Astrocyte (in vitro differentiated cells and primary cell): ENCODE measurements around the gene GNAO1. TPM values are rescaled to one million over a fixed set of nuclear protein-coding genes. Genes with fewer than 3 reads are reported as not detected.

Source experiments
- DNase-seq: peaks from one replicate; pipeline ENCODE4 v3.0.0-alpha.2; 2010; ENCODE audit warnings: low read depth
- FAIRE-seq: peaks from 2 replicates; lab custom pipeline; 2011; peaks lifted over from hg19 to GRCh38; lab: Jason Lieb, UNC
- H2AFZ ChIP-seq: 2 replicates; pipeline ENCODE4 v1.6.0; 2012; ENCODE audit warnings: low read depth, low read length, inconsistent platforms
- H3K27ac ChIP-seq: 2 replicates; pipeline ENCODE4 v1.5.1; 2011; ENCODE audit warnings: low read depth, low read length, inconsistent platforms
- H3K27me3 ChIP-seq: 2 replicates; pipeline ENCODE4 v1.6.0; 2011; ENCODE audit warnings: low read length, inconsistent platforms; ENCODE audit not compliant: insufficient read depth
- H3K36me3 ChIP-seq: 2 replicates; pipeline ENCODE4 v1.5.1; 2011; ENCODE audit warnings: low read length, inconsistent platforms; ENCODE audit not compliant: insufficient read depth
- H3K4me1 ChIP-seq: 2 replicates; pipeline ENCODE4 v1.5.1; 2011; ENCODE audit warnings: low read length, inconsistent platforms; ENCODE audit not compliant: insufficient read depth
- H3K4me2 ChIP-seq: 2 replicates; pipeline ENCODE4 v1.6.0; 2012; ENCODE audit warnings: low read length, inconsistent platforms
- H3K4me3 ChIP-seq: 2 replicates; pipeline ENCODE4 v1.5.1; 2011; ENCODE audit warnings: low read depth, mild to moderate bottlenecking, low read length, inconsistent platforms; ENCODE audit not compliant: insufficient read depth
- H3K79me2 ChIP-seq: 2 replicates; pipeline ENCODE4 v1.6.0; 2012; ENCODE audit warnings: mild to moderate bottlenecking, low read length, inconsistent platforms; ENCODE audit not compliant: insufficient read depth
- H3K9ac ChIP-seq: 2 replicates; pipeline ENCODE4 v1.6.0; 2012; ENCODE audit warnings: mild to moderate bottlenecking, low read length, inconsistent platforms
- H3K9me3 ChIP-seq: 2 replicates; pipeline ENCODE4 v1.5.1; 2012; ENCODE audit warnings: low read depth, mild to moderate bottlenecking, low read length, inconsistent platforms; ENCODE audit not compliant: insufficient read depth
- H4K20me1 ChIP-seq: 2 replicates; pipeline ENCODE4 v1.6.0; 2012; ENCODE audit warnings: low read length, inconsistent platforms; ENCODE audit not compliant: insufficient read depth
- H3K27ac Mint-ChIP-seq: one replicate; pipeline ENCODE4 v1.8.0; 2021; ENCODE audit warnings: mild to moderate bottlenecking, mixed read lengths; ENCODE audit not compliant: unreplicated experiment
- H3K27me3 Mint-ChIP-seq: one replicate; pipeline ENCODE4 v1.8.0; 2021; ENCODE audit warnings: low read depth, mixed read lengths; ENCODE audit not compliant: unreplicated experiment
- H3K36me3 Mint-ChIP-seq: one replicate; pipeline ENCODE4 v1.8.0; 2021; ENCODE audit warnings: low read depth, mixed read lengths; ENCODE audit not compliant: unreplicated experiment
- H3K4me1 Mint-ChIP-seq: one replicate; pipeline ENCODE4 v1.8.0; 2021; ENCODE audit warnings: low read depth, mixed read lengths; ENCODE audit not compliant: unreplicated experiment
- H3K4me3 Mint-ChIP-seq: one replicate; pipeline ENCODE4 v1.8.0; 2021; ENCODE audit warnings: mild to moderate bottlenecking, moderate library complexity, mixed read lengths; ENCODE audit not compliant: unreplicated experiment
- H3K9me3 Mint-ChIP-seq: one replicate; pipeline ENCODE4 v1.8.0; 2021; ENCODE audit warnings: mild to moderate bottlenecking, mixed read lengths; ENCODE audit not compliant: unreplicated experiment
- EZH2 ChIP-seq: IDR thresholded peaks from 2 replicates; pipeline ENCODE4 v1.6.1; 2012; ENCODE audit warnings: mild to moderate bottlenecking, low read length, inconsistent platforms; ENCODE audit not compliant: insufficient read depth
- total RNA-seq: library from RNA; stranded (reverse); gene quantifications from 2 replicates; pipeline ENCODE4 v1.2.1, GENCODE V29; 2021
- TF ChIP-seq, protein P1 (sequence below): IDR thresholded peaks from 2 replicates; pipeline ENCODE4 v1.5.1; 2011; ENCODE audit warnings: low read depth, mild to moderate bottlenecking, inconsistent platforms, low read length, moderate library complexity; ENCODE audit not compliant: insufficient read depth

The GNAO1 gene
- total RNA-seq, 1 donor from 2014 or later = 1.7 TPM

DNA sequence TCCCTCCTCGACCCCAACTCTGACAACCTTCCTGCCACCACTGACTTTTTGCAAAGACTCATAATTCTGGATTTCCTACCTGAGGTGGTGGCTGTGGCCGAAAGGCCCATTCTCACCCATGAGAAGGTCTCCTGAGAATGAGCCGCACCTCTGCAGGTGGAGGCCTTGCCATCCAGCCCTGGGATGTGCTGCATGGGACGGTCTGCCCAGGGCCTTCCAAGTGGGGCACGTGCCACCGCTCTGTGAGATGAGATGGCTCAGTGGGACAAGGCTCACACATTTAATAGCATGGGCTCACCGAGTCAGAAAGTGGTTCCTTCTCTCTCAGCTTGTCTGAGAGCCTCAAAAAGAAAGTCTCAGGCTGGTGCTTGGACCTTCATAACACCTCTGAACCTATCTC lies 121.3 kb downstream of the GNAO1 start:
- no peak for FAIRE-seq
- no peak overlapping the region for H3K9ac ChIP-seq
- no peaks in the 10 kb centered on the region for H4K20me1 ChIP-seq

DNA sequence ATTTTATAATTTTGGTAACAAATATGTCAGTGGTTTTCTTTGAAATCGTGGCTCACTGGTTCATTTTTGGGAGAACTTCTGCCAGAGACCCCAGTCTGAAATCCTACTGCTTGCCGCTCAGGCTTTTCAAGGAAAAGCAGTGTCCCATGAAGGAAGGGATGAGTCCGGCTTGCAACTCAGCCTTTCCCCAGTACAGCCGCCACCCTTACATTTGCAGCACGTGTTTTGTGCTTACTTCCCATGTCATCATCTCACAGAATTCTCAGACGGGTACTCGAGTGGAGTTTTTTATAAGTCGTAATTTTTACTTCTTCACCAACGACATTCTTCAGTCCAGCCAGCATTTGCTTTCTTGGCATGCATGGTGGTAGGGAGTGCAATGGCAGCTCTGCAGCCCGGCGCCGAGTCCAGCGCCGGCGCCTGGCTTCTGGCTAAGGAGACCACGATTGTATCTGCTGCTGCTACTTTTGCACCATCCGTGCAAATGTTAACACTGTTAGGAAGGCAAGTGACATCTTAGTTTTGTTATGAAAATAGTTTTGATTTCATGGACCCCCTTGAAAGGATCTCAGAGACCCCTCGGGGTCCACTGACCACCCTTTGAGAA lies 123.1 kb downstream of the GNAO1 start:
- Mint-ChIP-seq H3K4me1 (no peaks in the 10 kb centered on the region), H3K9me3 (no peaks in the 10 kb centered on the region), H3K36me3 (no peaks in the 10 kb centered on the region), H3K27ac (no peak overlapping the region), H3K27me3 (peaks cover 25% of the 10 kb centered on the region), H3K4me3 (no peak overlapping the region)
- peaks cover 3% of the 10 kb centered on the region for H3K4me1 ChIP-seq
- H3K27me3 ChIP-seq = peaks cover 2% of the 10 kb centered on the region
- H3K36me3 ChIP-seq = no peaks in the 10 kb centered on the region
- H2AFZ ChIP-seq = no peak overlapping the region
- no peaks in the 10 kb centered on the region for H4K20me1 ChIP-seq
- no peak overlapping the region for H3K27ac ChIP-seq
- DNase-seq = no peak
- H3K9me3 ChIP-seq = no peaks in the 10 kb centered on the region
- H3K9ac ChIP-seq = no peak overlapping the region
- no peak for TF ChIP-seq EZH2
- TF ChIP-seq, protein P1, sequence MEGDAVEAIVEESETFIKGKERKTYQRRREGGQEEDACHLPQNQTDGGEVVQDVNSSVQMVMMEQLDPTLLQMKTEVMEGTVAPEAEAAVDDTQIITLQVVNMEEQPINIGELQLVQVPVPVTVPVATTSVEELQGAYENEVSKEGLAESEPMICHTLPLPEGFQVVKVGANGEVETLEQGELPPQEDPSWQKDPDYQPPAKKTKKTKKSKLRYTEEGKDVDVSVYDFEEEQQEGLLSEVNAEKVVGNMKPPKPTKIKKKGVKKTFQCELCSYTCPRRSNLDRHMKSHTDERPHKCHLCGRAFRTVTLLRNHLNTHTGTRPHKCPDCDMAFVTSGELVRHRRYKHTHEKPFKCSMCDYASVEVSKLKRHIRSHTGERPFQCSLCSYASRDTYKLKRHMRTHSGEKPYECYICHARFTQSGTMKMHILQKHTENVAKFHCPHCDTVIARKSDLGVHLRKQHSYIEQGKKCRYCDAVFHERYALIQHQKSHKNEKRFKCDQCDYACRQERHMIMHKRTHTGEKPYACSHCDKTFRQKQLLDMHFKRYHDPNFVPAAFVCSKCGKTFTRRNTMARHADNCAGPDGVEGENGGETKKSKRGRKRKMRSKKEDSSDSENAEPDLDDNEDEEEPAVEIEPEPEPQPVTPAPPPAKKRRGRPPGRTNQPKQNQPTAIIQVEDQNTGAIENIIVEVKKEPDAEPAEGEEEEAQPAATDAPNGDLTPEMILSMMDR = no peak
- no peak overlapping the region for H3K4me3 ChIP-seq
- FAIRE-seq = no peak
- H3K4me2 ChIP-seq = no peak overlapping the region
- no peaks in the 10 kb centered on the region for H3K79me2 ChIP-seq

More for the DNA sequence above, 121.3 kb downstream of the GNAO1 start:
- Mint-ChIP-seq H3K27me3 (peaks cover 27% of the 10 kb centered on the region), H3K4me1 (no peaks in the 10 kb centered on the region), H3K4me3 (no peak overlapping the region), H3K9me3 (peaks cover 2% of the 10 kb centered on the region), H3K27ac (no peak overlapping the region), H3K36me3 (no peaks in the 10 kb centered on the region)
- no peak overlapping the region for H2AFZ ChIP-seq
- no peak for DNase-seq
- no peak overlapping the region for H3K4me3 ChIP-seq
- no peak overlapping the region for H3K27ac ChIP-seq
- H3K4me2 ChIP-seq = no peak overlapping the region
- TF ChIP-seq, protein P1 = no peak
- no peak for TF ChIP-seq EZH2
- peaks cover 2% of the 10 kb centered on the region for H3K27me3 ChIP-seq
- no peaks in the 10 kb centered on the region for H3K79me2 ChIP-seq
- H3K4me1 ChIP-seq = no peaks in the 10 kb centered on the region
- no peaks in the 10 kb centered on the region for H3K9me3 ChIP-seq
- H3K36me3 ChIP-seq = no peaks in the 10 kb centered on the region

DNA sequence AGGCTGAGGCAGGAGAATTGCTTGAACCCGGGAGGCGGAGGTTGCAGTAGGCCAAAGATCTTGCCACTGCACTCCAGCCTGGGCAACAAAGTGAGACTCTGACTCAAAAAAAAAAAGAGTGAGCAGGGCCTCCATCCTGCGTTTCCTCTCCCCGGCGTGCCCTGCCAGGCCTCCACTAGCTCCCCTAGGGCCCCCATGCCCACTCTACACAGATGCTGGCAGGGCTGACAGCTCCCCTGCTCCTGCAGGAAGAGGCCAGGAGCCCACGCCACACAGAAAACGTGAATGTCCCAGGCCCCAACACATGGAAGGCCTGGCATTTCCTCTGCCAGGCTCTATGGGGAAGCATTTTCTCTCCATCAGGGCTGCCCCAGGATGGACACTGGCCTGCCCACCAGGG lies 124.7 kb downstream of the GNAO1 start:
- DNase-seq = no peak
- H3K79me2 ChIP-seq = no peaks in the 10 kb centered on the region
- no peak overlapping the region for H3K4me2 ChIP-seq
- Mint-ChIP-seq H3K4me3 (no peak overlapping the region), H3K9me3 (no peaks in the 10 kb centered on the region), H3K4me1 (no peaks in the 10 kb centered on the region), H3K27me3 (peaks cover 36% of the 10 kb centered on the region), H3K27ac (no peak overlapping the region), H3K36me3 (no peaks in the 10 kb centered on the region)
- H3K27me3 ChIP-seq = peaks cover 2% of the 10 kb centered on the region
- no peak for FAIRE-seq
- TF ChIP-seq EZH2 = no peak
- TF ChIP-seq, protein P1 = no peak
- H4K20me1 ChIP-seq = no peaks in the 10 kb centered on the region
- H3K27ac ChIP-seq = no peak overlapping the region
- H3K9ac ChIP-seq = no peak overlapping the region
- H3K4me3 ChIP-seq = no peak overlapping the region
- H3K4me1 ChIP-seq = peaks cover 3% of the 10 kb centered on the region
- no peak overlapping the region for H2AFZ ChIP-seq
- no peaks in the 10 kb centered on the region for H3K9me3 ChIP-seq
- H3K36me3 ChIP-seq = no peaks in the 10 kb centered on the region
